Spleen (tissue), 7 donors: ENCODE measurements around the gene LRCH4.

ENCODE experiments used
- POLR2A ChIP-seq, 3 donors: fragments of 450-650 bp; IDR thresholded peaks; one replicate each; pipeline ENCODE4 v1.5.1; 2017; ENCODE audit warnings: antibody characterized with exemption in 3 of 3, mild to moderate bottlenecking in 1 of 3
- POLR2AphosphoS5 ChIP-seq, 3 donors: sonication (generic); formaldehyde crosslinking; IDR thresholded peaks; one replicate each; pipeline ENCODE4 v1.5.1; 2017; ENCODE audit warnings: antibody characterized with exemption in 3 of 3
- TF ChIP-seq, protein P1 (sequence below), 11 experiments: fragments of 200-600 bp in 7 of 11; fragments of 450-650 bp in 4 of 11; sonication (generic) in 4 of 11; IDR thresholded peaks in 8 of 11; conservative IDR thresholded peaks in 3 of 11; 1 replicate in 7 of 11; 2 replicates in 4 of 11; pipeline versions ENCODE4 v1.4.0 to v1.8.0; 2016 to 2021; ENCODE audit warnings: antibody characterized with exemption in 11 of 11, inconsistent platforms in 4 of 11, mild to moderate bottlenecking in 1 of 11
- donor health status: DM: no; HTN: no; CAD: no; lungs with moderate emphysema.
- donor health status: DM: no; HTN: no; CAD: no.
- donor health status: DM: no; HTN: no; CAD: no.

DNA sequence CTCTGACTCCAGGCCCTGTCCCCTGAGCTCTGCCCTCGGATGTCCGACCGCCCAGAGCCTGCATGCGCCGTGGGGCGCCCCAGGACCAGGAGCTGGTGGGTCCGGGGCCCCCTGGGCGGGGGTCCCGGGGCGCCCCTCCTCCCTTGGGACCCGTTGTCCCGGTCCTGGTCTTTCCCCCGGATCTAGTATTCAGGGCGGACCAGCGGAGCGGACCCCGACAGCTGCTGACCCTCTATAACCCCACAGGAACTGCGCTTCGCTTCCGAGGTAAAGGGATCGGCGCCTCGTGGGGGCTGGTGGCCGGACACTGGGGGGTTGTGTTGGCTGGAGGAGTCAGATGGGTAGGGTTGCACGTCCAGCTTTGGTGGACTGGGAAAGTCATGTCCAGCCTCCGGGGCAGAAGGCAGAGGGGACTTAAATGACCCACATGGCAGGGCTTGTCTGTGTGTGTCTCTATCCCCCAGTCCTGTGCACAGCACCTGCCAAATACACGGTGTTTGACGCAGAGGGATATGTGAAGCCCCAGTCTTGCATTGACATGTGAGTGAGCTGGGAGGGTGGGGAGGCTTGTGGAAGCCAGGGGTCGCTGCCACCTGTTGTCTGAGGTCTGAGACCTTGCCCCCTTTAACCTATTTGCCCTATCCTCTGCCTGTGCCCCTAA lies 26.9 kb upstream of the LRCH4 start:
- TF ChIP-seq, protein P1, sequence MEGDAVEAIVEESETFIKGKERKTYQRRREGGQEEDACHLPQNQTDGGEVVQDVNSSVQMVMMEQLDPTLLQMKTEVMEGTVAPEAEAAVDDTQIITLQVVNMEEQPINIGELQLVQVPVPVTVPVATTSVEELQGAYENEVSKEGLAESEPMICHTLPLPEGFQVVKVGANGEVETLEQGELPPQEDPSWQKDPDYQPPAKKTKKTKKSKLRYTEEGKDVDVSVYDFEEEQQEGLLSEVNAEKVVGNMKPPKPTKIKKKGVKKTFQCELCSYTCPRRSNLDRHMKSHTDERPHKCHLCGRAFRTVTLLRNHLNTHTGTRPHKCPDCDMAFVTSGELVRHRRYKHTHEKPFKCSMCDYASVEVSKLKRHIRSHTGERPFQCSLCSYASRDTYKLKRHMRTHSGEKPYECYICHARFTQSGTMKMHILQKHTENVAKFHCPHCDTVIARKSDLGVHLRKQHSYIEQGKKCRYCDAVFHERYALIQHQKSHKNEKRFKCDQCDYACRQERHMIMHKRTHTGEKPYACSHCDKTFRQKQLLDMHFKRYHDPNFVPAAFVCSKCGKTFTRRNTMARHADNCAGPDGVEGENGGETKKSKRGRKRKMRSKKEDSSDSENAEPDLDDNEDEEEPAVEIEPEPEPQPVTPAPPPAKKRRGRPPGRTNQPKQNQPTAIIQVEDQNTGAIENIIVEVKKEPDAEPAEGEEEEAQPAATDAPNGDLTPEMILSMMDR (IDR thresholded peaks at IDR 0.05 in 8 of 11, conservative IDR thresholded peaks at IDR 0.05 in 3 of 11) = peak in 2 of 11 experiments; percentile 16 to 33
- TF ChIP-seq POLR2A (IDR thresholded peaks at IDR 0.05) (no peak), POLR2AphosphoS5 (IDR thresholded peaks at IDR 0.05) (no peak)
